ENCODE measurements around the gene PLA2G12B.
"Not testable (repeated sequence)": the region's sequence is repeated elsewhere in the genome, so short reads cannot be mapped to it uniquely, and the experiment has no call there.

GRCh38 chr10:72917803-72918332 is 36.7 kb downstream of the PLA2G12B start:
- not testable (repeated sequence) for TF ChIP-seq CTCF (conservative IDR thresholded peaks at IDR 0.05; ENCODE audit: low read depth, low read length); EZH2 (IDR thresholded peaks at IDR 0.05; ENCODE audit: borderline replicate concordance, low read depth, low read length, poor library complexity, severe bottlenecking)
